CD4-positive, alpha-beta T cell (primary cell): Measurements from ENCODE around the gene PHAF1. TPM values are rescaled to one million over a fixed set of nuclear protein-coding genes. Genes with fewer than 3 reads are reported as not detected.

Experiments used
- ATAC-seq: fragments of 200-7000 bp; cut with Tn5 transposase; one replicate; pipeline ENCODE4 v1.10.0; 2022; ENCODE audit warnings: mild to moderate bottlenecking; ENCODE audit not compliant: poor library complexity
- CTCF ChIA-PET: fragments of 350-600 bp; sonication (Branson Sonifier 250); formaldehyde crosslinking; loops from one replicate; lab custom pipeline; 2021; ENCODE audit warnings: antibody characterized with exemption, inconsistent platforms; lab: Charles Lee
- POLR2A ChIA-PET: fragments of 350-600 bp; sonication (Branson Sonifier 250); formaldehyde crosslinking; loops from one replicate; lab custom pipeline; 2021; ENCODE audit warnings: antibody characterized with exemption, inconsistent platforms; lab: Charles Lee
- DNase-seq, 14 experiments: peaks; one replicate each; pipeline ENCODE4 v3.0.0-alpha.2; 2013 to 2020; ENCODE audit warnings: mixed read lengths in 2 of 14
- H3K27ac ChIP-seq, 2 donors: one replicate each; pipeline versions ENCODE4 v1.5.1 to v1.7.0; 2013; ENCODE audit warnings: low read length in 2 of 2, low read depth in 1 of 2, mild to moderate bottlenecking in 1 of 2
- H3K27me3 ChIP-seq, 2 experiments: 1 replicate in 1 of 2; 2 replicates in 1 of 2; pipeline versions ENCODE4 v1.6.1 to v1.7.0; 2013; ENCODE audit warnings: low read length in 2 of 2, control low read depth in 1 of 2, mild to moderate bottlenecking in 1 of 2, moderate library complexity in 1 of 2; ENCODE audit not compliant: insufficient read depth in 2 of 2, control insufficient read depth in 1 of 2
- H3K36me3 ChIP-seq: one replicate; pipeline ENCODE4 v1.6.1; 2013; ENCODE audit warnings: low read length, control low read depth; ENCODE audit not compliant: insufficient read depth
- H3K4me1 ChIP-seq: one replicate; pipeline ENCODE4 v1.6.1; 2013; ENCODE audit warnings: low read length, control low read depth; ENCODE audit not compliant: insufficient read depth
- H3K4me3 ChIP-seq: one replicate; pipeline ENCODE4 v1.5.1; 2013; ENCODE audit warnings: mild to moderate bottlenecking, low read length, moderate library complexity
- H3K9me3 ChIP-seq, 2 experiments: 1 replicate in 1 of 2; 2 replicates in 1 of 2; pipeline versions ENCODE4 v1.6.1 to v1.7.0; 2013; ENCODE audit warnings: low read length in 2 of 2, mild to moderate bottlenecking in 2 of 2, control low read depth in 1 of 2, moderate library complexity in 1 of 2; ENCODE audit not compliant: control insufficient read depth in 1 of 2, insufficient read depth in 1 of 2
- H3K27ac Mint-ChIP-seq: one replicate; pipeline ENCODE4 v1.8.0; 2020; ENCODE audit warnings: mixed read lengths
- H3K27me3 Mint-ChIP-seq: one replicate; pipeline ENCODE4 v1.8.0; 2021; ENCODE audit warnings: mixed read lengths
- H3K36me3 Mint-ChIP-seq: one replicate; pipeline ENCODE4 v1.8.0; 2021; ENCODE audit warnings: low read depth, mixed read lengths
- H3K4me1 Mint-ChIP-seq: one replicate; pipeline ENCODE4 v1.8.0; 2021; ENCODE audit warnings: low read depth, mixed read lengths
- H3K4me3 Mint-ChIP-seq: one replicate; pipeline ENCODE4 v1.8.0; 2020; ENCODE audit warnings: mild to moderate bottlenecking, mixed read lengths
- H3K9me3 Mint-ChIP-seq: one replicate; pipeline ENCODE4 v1.8.0; 2020; ENCODE audit warnings: mixed read lengths
- intact Hi-C, 2 experiments: fragments of 100-400 bp; cut with DNase I in 1 of 2; cut with micrococcal nuclease in 1 of 2; formaldehyde crosslinking; loops; one replicate each; pipeline versions ENCODE4 v1.15.1 to v1.9.0; 2023 to 2025; cut with DNase I, micrococcal nuclease
- total RNA-seq, 174 experiments: library from RNA in 2 of 174; stranded (reverse) in 2 of 174; gene quantifications; one replicate each; pipeline ENCODE4 v1.2.3 and lab custom pipeline; 2021 to 2026
- TF ChIP-seq, protein P1 (sequence below): fragments of 200-600 bp; IDR thresholded peaks from one replicate; pipeline ENCODE4 v1.8.0; 2022; ENCODE audit warnings: antibody characterized with exemption, mild to moderate bottlenecking

The PHAF1 gene
- total RNA-seq, 2 experiments from 2014 or later: 10.6 to 10.8 TPM

DNA sequence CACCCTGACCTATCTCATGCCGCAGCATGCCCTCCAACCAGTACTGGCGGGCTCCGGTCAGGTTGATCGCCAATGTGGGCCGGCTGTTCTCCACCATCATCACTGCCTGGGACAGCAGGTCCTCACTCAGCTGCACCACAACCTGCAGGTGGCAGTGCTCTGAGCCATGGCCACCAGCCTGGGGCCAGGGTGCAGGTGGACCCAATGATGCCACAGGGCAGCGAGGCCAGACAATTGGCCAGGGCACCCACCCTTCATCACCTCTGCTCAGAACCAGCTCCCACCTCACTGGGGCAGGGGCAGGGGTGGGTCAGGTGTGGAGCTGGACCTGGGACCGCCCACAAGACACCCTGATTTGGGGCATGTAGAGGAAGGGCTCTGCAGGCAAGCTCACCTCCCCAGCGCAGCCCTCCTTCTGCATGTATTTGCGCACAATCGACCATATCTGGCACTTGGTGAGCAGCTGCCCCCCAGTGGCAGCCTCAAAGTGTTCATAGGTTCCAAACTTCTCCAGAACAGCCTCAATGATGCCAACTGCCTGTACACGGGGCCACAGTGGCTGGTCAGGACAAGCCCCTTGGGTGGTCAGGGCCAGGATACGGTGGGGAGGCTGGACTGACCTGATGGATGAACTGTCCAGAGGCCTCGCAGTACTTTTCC lies 69.8 kb downstream of the PHAF1 start:
- Mint-ChIP-seq H3K4me3 (no peak overlapping the region), H3K4me1 (peaks cover 16% of the 10 kb centered on the region), H3K27me3 (peaks cover 33% of the 10 kb centered on the region), H3K36me3 (no peaks in the 10 kb centered on the region), H3K9me3 (no peaks in the 10 kb centered on the region), H3K27ac (no peak overlapping the region)
- Histone ChIP-seq H3K27ac (no peak overlapping the region), H3K27me3 (peaks cover 0 to 20% of the 10 kb centered on the region in 2 experiments), H3K4me3 (no peak overlapping the region), H3K9me3 (no peaks in the 10 kb centered on the region), H3K36me3 (no peaks in the 10 kb centered on the region), H3K4me1 (peaks cover 37% of the 10 kb centered on the region)
- TF ChIP-seq, protein P1, sequence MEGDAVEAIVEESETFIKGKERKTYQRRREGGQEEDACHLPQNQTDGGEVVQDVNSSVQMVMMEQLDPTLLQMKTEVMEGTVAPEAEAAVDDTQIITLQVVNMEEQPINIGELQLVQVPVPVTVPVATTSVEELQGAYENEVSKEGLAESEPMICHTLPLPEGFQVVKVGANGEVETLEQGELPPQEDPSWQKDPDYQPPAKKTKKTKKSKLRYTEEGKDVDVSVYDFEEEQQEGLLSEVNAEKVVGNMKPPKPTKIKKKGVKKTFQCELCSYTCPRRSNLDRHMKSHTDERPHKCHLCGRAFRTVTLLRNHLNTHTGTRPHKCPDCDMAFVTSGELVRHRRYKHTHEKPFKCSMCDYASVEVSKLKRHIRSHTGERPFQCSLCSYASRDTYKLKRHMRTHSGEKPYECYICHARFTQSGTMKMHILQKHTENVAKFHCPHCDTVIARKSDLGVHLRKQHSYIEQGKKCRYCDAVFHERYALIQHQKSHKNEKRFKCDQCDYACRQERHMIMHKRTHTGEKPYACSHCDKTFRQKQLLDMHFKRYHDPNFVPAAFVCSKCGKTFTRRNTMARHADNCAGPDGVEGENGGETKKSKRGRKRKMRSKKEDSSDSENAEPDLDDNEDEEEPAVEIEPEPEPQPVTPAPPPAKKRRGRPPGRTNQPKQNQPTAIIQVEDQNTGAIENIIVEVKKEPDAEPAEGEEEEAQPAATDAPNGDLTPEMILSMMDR: no peak
- intact Hi-C loops: loop anchor here (5.0 to 10.0 kb wide), 2 partner anchors 72 to 165 kb away; partner anchors contain the start of gene PHAF1 (in 1 of the 2)
- ATAC-seq (no peak), DNase-seq (peak in 2 of 14 experiments; percentile 21 to 30)
- POLR2A ChIA-PET: interaction anchor here (1.0 kb wide), 1 partner anchor 20 kb away, joined by 4 read pairs; the partner anchor contains the start of genes FBXL8 and TRADD
- CTCF ChIA-PET: interaction anchor here (1.0 kb wide), 1 partner anchor 24 kb away, joined by 4 read pairs; no protein-coding TSS in a partner anchor

GRCh38 chr16:67180166-67180565 lies 70.4 kb downstream of the PHAF1 start:
- Histone ChIP-seq H3K4me1 (peaks cover 37% of the 10 kb centered on the region), H3K4me3 (no peak overlapping the region), H3K27me3 (peaks cover 0 to 15% of the 10 kb centered on the region in 2 experiments), H3K9me3 (no peaks in the 10 kb centered on the region), H3K27ac (no peak overlapping the region), H3K36me3 (no peaks in the 10 kb centered on the region)
- ATAC-seq (no peak), DNase-seq (no peak)
- Mint-ChIP-seq H3K27ac (no peak overlapping the region), H3K4me1 (peaks cover 21% of the 10 kb centered on the region), H3K27me3 (peaks cover 31% of the 10 kb centered on the region), H3K4me3 (no peak overlapping the region), H3K36me3 (no peaks in the 10 kb centered on the region), H3K9me3 (no peaks in the 10 kb centered on the region)
- TF ChIP-seq, protein P1: no peak
- POLR2A ChIA-PET: no interaction called here
- intact Hi-C loops: loop anchor here (5.0 to 10.0 kb wide), 2 partner anchors 73 to 165 kb away; partner anchors contain the start of gene PHAF1 (in 1 of the 2)
- CTCF ChIA-PET: interaction anchor here (1.0 kb wide), 1 partner anchor 25 kb away, joined by 4 read pairs; no protein-coding TSS in a partner anchor

DNA sequence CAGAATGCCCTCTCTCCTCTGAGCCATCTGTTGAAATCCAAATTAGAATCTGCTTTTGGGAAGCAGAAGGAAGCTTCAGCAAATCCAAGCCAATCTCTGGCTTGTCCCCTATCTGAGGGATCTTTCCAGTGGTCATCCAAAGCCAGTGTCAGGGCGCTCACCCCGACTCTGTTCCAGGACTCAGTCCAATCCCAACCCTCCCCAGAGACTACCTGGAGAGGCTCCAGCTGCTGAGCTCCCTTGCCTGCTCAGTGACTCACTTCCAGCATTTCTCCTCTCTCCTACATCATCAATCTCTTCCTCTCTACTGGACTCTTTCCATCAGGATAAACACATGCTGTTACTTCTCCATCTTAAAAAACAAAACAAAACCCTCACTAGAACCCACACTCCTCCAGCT lies 71.6 kb downstream of the PHAF1 start:
- ChIA-PET POLR2A (no interaction called here), CTCF (interaction anchor here (1.7 kb wide), 1 partner anchor 26 kb away, joined by 6 read pairs; no protein-coding TSS in a partner anchor)
- Mint-ChIP-seq H3K4me1 (peaks cover 29% of the 10 kb centered on the region), H3K9me3 (no peaks in the 10 kb centered on the region), H3K4me3 (no peak overlapping the region), H3K27ac (no peak overlapping the region), H3K27me3 (peaks cover 19% of the 10 kb centered on the region), H3K36me3 (no peaks in the 10 kb centered on the region)
- Histone ChIP-seq H3K27me3 (peaks cover 0 to 15% of the 10 kb centered on the region in 2 experiments), H3K4me1 (peaks cover 42% of the 10 kb centered on the region), H3K9me3 (no peaks in the 10 kb centered on the region), H3K27ac (no peak overlapping the region), H3K4me3 (no peak overlapping the region), H3K36me3 (no peaks in the 10 kb centered on the region)
- intact Hi-C loops: loop anchor here (5.0 to 10.0 kb wide), 2 partner anchors 74 to 167 kb away; partner anchors contain the start of gene PHAF1 (in 1 of the 2)
- ATAC-seq (no peak), DNase-seq (no peak)
- TF ChIP-seq, protein P1: no peak
